Tibial artery (tissue), 4 donors: Measurements from ENCODE around the gene TAF7L.

ENCODE experiments used
- DNase-seq, 2 donors: peaks; one replicate each; pipeline ENCODE4 v3.0.0-alpha.2; 2019
- H3K27ac ChIP-seq, 2 donors: fragments of 200-600 bp; sonication (generic) in 1 of 2; 1 replicate in 1 of 2; 2 replicates in 1 of 2; pipeline ENCODE4 v1.5.1; 2018 to 2019; ENCODE audit warnings: mild to moderate bottlenecking in 1 of 2
- H3K27me3 ChIP-seq, 2 donors: fragments of 200-600 bp; sonication (generic) in 1 of 2; one replicate each; pipeline versions ENCODE4 v1.5.1 to v1.6.0; 2016 to 2019
- H3K36me3 ChIP-seq, 3 donors: fragments of 200-600 bp; sonication (generic) in 2 of 3; one replicate each; pipeline ENCODE4 v1.5.1; 2016 to 2019; ENCODE audit warnings: mild to moderate bottlenecking in 2 of 3
- H3K4me1 ChIP-seq, 4 donors: fragments of 200-600 bp; sonication (generic) in 2 of 4; 1 replicate in 3 of 4; 2 replicates in 1 of 4; pipeline ENCODE4 v1.5.1; 2016 to 2019
- H3K4me3 ChIP-seq, 2 donors: fragments of 200-600 bp; sonication (generic) in 1 of 2; 1 replicate in 1 of 2; 2 replicates in 1 of 2; pipeline ENCODE4 v1.5.1; 2018 to 2019; ENCODE audit warnings: mild to moderate bottlenecking in 2 of 2
- H3K9me3 ChIP-seq, 3 donors: fragments of 200-600 bp; sonication (generic) in 1 of 3; one replicate each; pipeline ENCODE4 v1.5.1; 2016 to 2019
- CTCF ChIP-seq, 2 experiments: fragments of 200-600 bp in 1 of 2; fragments of 450-650 bp in 1 of 2; IDR thresholded peaks; one replicate each; pipeline ENCODE4 v1.5.1; 2017 to 2019; ENCODE audit warnings: antibody characterized with exemption in 2 of 2, mild to moderate bottlenecking in 1 of 2, moderate library complexity in 1 of 2
- intact Hi-C: fragments of 100-400 bp; cut with DNase I; formaldehyde crosslinking; loops from one replicate; pipeline ENCODE4 v1.15.0; 2023; ENCODE audit warnings: low total_unique reads

Gene TAF7L

GRCh38 chrX:101220662-101221260, 70.4 kb downstream of the TAF7L start:
- Histone ChIP-seq H3K27ac (no peak overlapping the region), H3K9me3 (no peaks in the 10 kb centered on the region), H3K27me3 (no peaks in the 10 kb centered on the region), H3K4me1 (no peaks in the 10 kb centered on the region), H3K36me3 (no peaks in the 10 kb centered on the region), H3K4me3 (no peak overlapping the region)
- no peak for TF ChIP-seq CTCF (IDR thresholded peaks at IDR 0.05)
- DNase-seq = no peak
- intact Hi-C loops = no loop called here

- no peaks in the 10 kb centered on the region for H3K9me3 ChIP-seq
- H3K27me3 ChIP-seq = no peaks in the 10 kb centered on the region
- no peaks in the 10 kb centered on the region for H3K36me3 ChIP-seq
- H3K4me3 ChIP-seq = no peak overlapping the region
- intact Hi-C loops = no loop called here
- H3K27ac ChIP-seq = no peak overlapping the region
- H3K4me1 ChIP-seq = no peaks in the 10 kb centered on the region
- no peak for DNase-seq
- TF ChIP-seq CTCF (IDR thresholded peaks at IDR 0.05) = no peak
Observed at GRCh38 chrX:101219864-101220346, 71.2 kb downstream of the TAF7L start.

DNA sequence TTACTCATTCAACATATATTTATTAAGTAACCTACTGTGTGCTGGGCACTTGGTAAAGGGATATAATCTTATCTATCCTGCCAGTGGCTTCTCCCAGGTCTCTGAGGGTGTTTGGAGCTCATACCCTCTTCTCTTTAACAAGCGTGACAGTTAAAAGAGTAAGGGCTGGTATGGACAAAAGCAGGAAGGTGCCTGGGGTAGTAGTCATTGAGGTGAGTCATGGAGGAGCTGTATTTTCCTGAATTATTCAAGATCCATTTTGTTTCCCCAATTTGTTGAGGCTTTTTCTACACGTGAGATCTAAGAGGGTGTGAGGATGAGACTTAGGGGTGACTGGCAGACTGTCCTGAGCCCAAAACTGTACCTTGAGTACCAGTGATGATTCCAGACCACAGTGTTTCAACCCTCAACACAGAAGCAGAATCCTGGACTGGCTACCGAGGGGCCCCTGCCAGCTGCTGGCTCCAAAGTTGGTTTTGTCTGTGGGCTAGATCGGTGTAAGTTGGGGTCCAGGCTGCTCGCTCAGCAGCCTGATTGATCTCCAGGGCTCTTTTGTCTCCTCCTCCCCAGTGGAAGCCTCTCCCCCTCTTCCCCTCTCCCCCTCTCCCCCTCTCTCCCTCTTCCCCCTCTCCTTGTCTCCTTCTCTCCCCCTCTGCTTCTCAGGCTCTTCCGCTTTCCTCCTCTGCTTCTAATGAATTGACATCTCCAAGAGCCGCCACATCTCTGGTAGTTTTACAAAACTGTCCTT, 71.8 kb downstream of the TAF7L start, which contains the start of gene DRP2:
TSS of gene DRP2 (plus strand) at position 671 of the 748 bp plus-strand sequence. CDS start 11,862 bp downstream, outside the sequence.
- Histone ChIP-seq H3K36me3 (no peaks in the 10 kb centered on the region), H3K9me3 (no peaks in the 10 kb centered on the region), H3K27ac (no peak within 1 kb of the TSS), H3K27me3 (no peaks in the 10 kb centered on the region), H3K4me1 (no peaks in the 10 kb centered on the region), H3K4me3 (no peak within 1 kb of the TSS)
- DNase-seq = no peak
- TF ChIP-seq CTCF (IDR thresholded peaks at IDR 0.05) = no peak
- intact Hi-C loops = no loop called here
